Tibial artery (tissue), 4 donors: ENCODE measurements around the gene PTPRG.

ENCODE experiments used
- DNase-seq, 2 donors: peaks; one replicate each; pipeline ENCODE4 v3.0.0-alpha.2; 2019
- H3K27ac ChIP-seq, 2 donors: fragments of 200-600 bp; sonication (generic) in 1 of 2; 1 replicate in 1 of 2; 2 replicates in 1 of 2; pipeline ENCODE4 v1.5.1; 2018 to 2019; ENCODE audit warnings: mild to moderate bottlenecking in 1 of 2
- H3K27me3 ChIP-seq, 2 donors: fragments of 200-600 bp; sonication (generic) in 1 of 2; one replicate each; pipeline versions ENCODE4 v1.5.1 to v1.6.0; 2016 to 2019
- H3K36me3 ChIP-seq, 3 donors: fragments of 200-600 bp; sonication (generic) in 2 of 3; one replicate each; pipeline ENCODE4 v1.5.1; 2016 to 2019; ENCODE audit warnings: mild to moderate bottlenecking in 2 of 3
- H3K4me1 ChIP-seq, 4 donors: fragments of 200-600 bp; sonication (generic) in 2 of 4; 1 replicate in 3 of 4; 2 replicates in 1 of 4; pipeline ENCODE4 v1.5.1; 2016 to 2019
- H3K4me3 ChIP-seq, 2 donors: fragments of 200-600 bp; sonication (generic) in 1 of 2; 1 replicate in 1 of 2; 2 replicates in 1 of 2; pipeline ENCODE4 v1.5.1; 2018 to 2019; ENCODE audit warnings: mild to moderate bottlenecking in 2 of 2
- H3K9me3 ChIP-seq, 3 donors: fragments of 200-600 bp; sonication (generic) in 1 of 3; one replicate each; pipeline ENCODE4 v1.5.1; 2016 to 2019
- CTCF ChIP-seq, 2 experiments: fragments of 200-600 bp in 1 of 2; fragments of 450-650 bp in 1 of 2; IDR thresholded peaks; one replicate each; pipeline ENCODE4 v1.5.1; 2017 to 2019; ENCODE audit warnings: antibody characterized with exemption in 2 of 2, mild to moderate bottlenecking in 1 of 2, moderate library complexity in 1 of 2
- intact Hi-C: fragments of 100-400 bp; cut with DNase I; formaldehyde crosslinking; loops from one replicate; pipeline ENCODE4 v1.15.0; 2023; ENCODE audit warnings: low total_unique reads

The PTPRG gene

GRCh38 chr3:61626484-61626883, 65.1 kb downstream of the PTPRG start:
- Histone ChIP-seq H3K4me3 (no peak overlapping the region), H3K27ac (no peak overlapping the region), H3K4me1 (peaks cover 0 to 29% (median 4%) of the 10 kb centered on the region in 4 donors), H3K36me3 (peaks cover 0 to 5% (median 0%) of the 10 kb centered on the region in 3 donors), H3K9me3 (no peaks in the 10 kb centered on the region), H3K27me3 (no peaks in the 10 kb centered on the region)
- intact Hi-C loops = no loop called here
- DNase-seq = no peak
- no peak for TF ChIP-seq CTCF (IDR thresholded peaks at IDR 0.05)

- Histone ChIP-seq H3K4me1 (peaks cover 0 to 29% (median 4%) of the 10 kb centered on the region in 4 donors), H3K36me3 (peaks cover 0 to 5% (median 0%) of the 10 kb centered on the region in 3 donors), H3K27me3 (no peaks in the 10 kb centered on the region), H3K9me3 (no peaks in the 10 kb centered on the region), H3K27ac (no peak overlapping the region), H3K4me3 (no peak overlapping the region)
- intact Hi-C loops = no loop called here
- no peak for DNase-seq
- TF ChIP-seq CTCF (IDR thresholded peaks at IDR 0.05) = no peak
Measured at GRCh38 chr3:61627768-61628185, 66.4 kb downstream of the PTPRG start.

- no peak for TF ChIP-seq CTCF (IDR thresholded peaks at IDR 0.05)
- DNase-seq = no peak
- Histone ChIP-seq H3K4me1 (peaks cover 0 to 29% (median 4%) of the 10 kb centered on the region in 4 donors), H3K4me3 (no peak overlapping the region), H3K36me3 (peaks cover 0 to 5% (median 0%) of the 10 kb centered on the region in 3 donors), H3K9me3 (no peaks in the 10 kb centered on the region), H3K27ac (no peak overlapping the region), H3K27me3 (no peaks in the 10 kb centered on the region)
- intact Hi-C loops = no loop called here
Measured at GRCh38 chr3:61628636-61629035, 67.3 kb downstream of the PTPRG start.

- no peak for TF ChIP-seq CTCF (IDR thresholded peaks at IDR 0.05)
- Histone ChIP-seq H3K27ac (no peak overlapping the region), H3K27me3 (no peaks in the 10 kb centered on the region), H3K4me3 (no peak overlapping the region), H3K4me1 (peaks cover 0 to 29% (median 4%) of the 10 kb centered on the region in 4 donors), H3K9me3 (no peaks in the 10 kb centered on the region), H3K36me3 (peaks cover 0 to 3% (median 0%) of the 10 kb centered on the region in 3 donors)
- DNase-seq = no peak
- intact Hi-C loops = no loop called here
Measured at GRCh38 chr3:61629442-61629841, 68.1 kb downstream of the PTPRG start.

- Histone ChIP-seq H3K27ac (no peak overlapping the region), H3K36me3 (no peaks in the 10 kb centered on the region), H3K27me3 (no peaks in the 10 kb centered on the region), H3K4me3 (no peak overlapping the region), H3K4me1 (peaks cover 0 to 22% (median 4%) of the 10 kb centered on the region in 4 donors), H3K9me3 (no peaks in the 10 kb centered on the region)
- DNase-seq = no peak
- TF ChIP-seq CTCF (IDR thresholded peaks at IDR 0.05) = no peak
- intact Hi-C loops = no loop called here
Measured at GRCh38 chr3:61631108-61631769, 69.9 kb downstream of the PTPRG start.
